ENCODE results near the gene STXBP1. TPM values are rescaled to one million over a fixed set of nuclear protein-coding genes. Genes with fewer than 3 reads are reported as not detected.

The STXBP1 gene
- total RNA-seq, 6 experiments from 2014 or later: 1.8 to 13.5 (median 4.1) TPM

GRCh38 chr9:127714020-127714750, 102.1 kb downstream of the STXBP1 start:
- peaks cover 0 to 5% (median 0%) of the 10 kb centered on the region in 4 donors for H3K4me1 ChIP-seq
- no peaks in the 10 kb centered on the region for H3K9me3 ChIP-seq
- peak in 1 of 3 donors; percentile 46 for DNase-seq
- 80% methylated on average over 1 of the region's 19 CpGs for WGBS (ENCODE audit: insufficient coverage, low coverage, low lambda C conversion rate, missing lambda C conversion rate)
- H3K27me3 ChIP-seq: no peaks in the 10 kb centered on the region
- TF ChIP-seq CTCF (IDR thresholded peaks at IDR 0.05) (no peak), POLR2A (IDR thresholded peaks at IDR 0.05) (no peak)
- H3K4me3 ChIP-seq: peak overlapping the region in 2 of 3 donors; percentile 60 to 88
- intact Hi-C loops (cut with DNase I): no loop called here
- ATAC-seq: no peak
- no peaks in the 10 kb centered on the region for H3K36me3 ChIP-seq
- no peak overlapping the region for H3K27ac ChIP-seq

- H3K36me3 ChIP-seq: no peaks in the 10 kb centered on the region
- TF ChIP-seq CTCF (IDR thresholded peaks at IDR 0.05) (no peak), POLR2A (IDR thresholded peaks at IDR 0.05) (no peak)
- peak; percentile 9 to 34 (median 30) for ATAC-seq
- 0% methylated on average over 5 of the region's 44 CpGs for WGBS (ENCODE audit: insufficient coverage, low coverage, low lambda C conversion rate, missing lambda C conversion rate)
- peak overlapping the region; percentile 60 to 88 (median 64) for H3K4me3 ChIP-seq
- DNase-seq: peak in 1 of 3 donors; percentile 53
- intact Hi-C loops (cut with DNase I): no loop called here
- H3K9me3 ChIP-seq: no peaks in the 10 kb centered on the region
- peaks cover 0 to 5% (median 0%) of the 10 kb centered on the region in 4 donors for H3K4me1 ChIP-seq
- H3K27ac ChIP-seq: peak overlapping the region in 1 of 3 donors; percentile 33
- no peaks in the 10 kb centered on the region for H3K27me3 ChIP-seq
Observed at GRCh38 chr9:127714951-127715469, 102.9 kb downstream of the STXBP1 start.

GRCh38 chr9:127715470-127716337, 103.6 kb downstream of the STXBP1 start, which contains the start of the genes PTRH1 and TTC16:
Gene PTRH1 (minus strand): TSS chr9:127715663. CDS start chr9:127715639, 24 bp downstream.
Gene TTC16 (plus strand): TSS chr9:127716079. CDS start chr9:127716146, 67 bp downstream.
- peak within 1 kb of the TSS; percentile 60 to 88 (median 64) for H3K4me3 ChIP-seq
- H3K27me3 ChIP-seq: no peaks in the 10 kb centered on the region
- TF ChIP-seq POLR2A (IDR thresholded peaks at IDR 0.05) (peak; percentile 48), CTCF (IDR thresholded peaks at IDR 0.05) (no peak)
- ATAC-seq (peak; percentile 95 to 98 (median 96)), DNase-seq (peak; percentile 98)
- WGBS (ENCODE audit: insufficient coverage, low coverage, low lambda C conversion rate, missing lambda C conversion rate): 0% methylated on average over 28 of the region's 65 CpGs
- H3K9me3 ChIP-seq: no peaks in the 10 kb centered on the region
- H3K27ac ChIP-seq: peak within 1 kb of the TSS; percentile 0 to 33 (median 15)
- intact Hi-C loops (cut with DNase I): no loop called here
- H3K4me1 ChIP-seq: peaks cover 0 to 5% (median 0%) of the 10 kb centered on the region in 4 donors
- no peaks in the 10 kb centered on the region for H3K36me3 ChIP-seq

- Histone ChIP-seq H3K27me3 (no peaks in the 10 kb centered on the region), H3K36me3 (no peaks in the 10 kb centered on the region), H3K4me1 (peaks cover 0 to 5% (median 0%) of the 10 kb centered on the region in 4 donors), H3K4me3 (no peak overlapping the region), H3K9me3 (no peaks in the 10 kb centered on the region), H3K27ac (peak overlapping the region in 1 of 3 donors; percentile 0)
- WGBS (ENCODE audit: insufficient coverage, low coverage, low lambda C conversion rate, missing lambda C conversion rate): no CpG with 5 or more reads among the region's 9 CpGs
- TF ChIP-seq CTCF (IDR thresholded peaks at IDR 0.05) (no peak), POLR2A (IDR thresholded peaks at IDR 0.05) (no peak)
- intact Hi-C loops (cut with DNase I): no loop called here
- DNase-seq (peak in 1 of 3 donors; percentile 40), ATAC-seq (no peak)
Observed at GRCh38 chr9:127716412-127716811, 104.3 kb downstream of the STXBP1 start.

Data from right lobe of liver (tissue), 6 donors.